Neural cell (in vitro differentiated cells): ENCODE data around the gene PCGF3. TPM values are rescaled to one million over a fixed set of nuclear protein-coding genes. Genes with fewer than 3 reads are reported as not detected.

Source experiments
- H2AFZ ChIP-seq: fragments of 200-600, 300-800 bp; sonication (generic), shearing (Covaris generic); 2 replicates; pipeline ENCODE4 v1.6.0; 2014; ENCODE audit warnings: low read depth, mild to moderate bottlenecking, antibody characterized with exemption, low read length, moderate library complexity
- H3F3A ChIP-seq: fragments of 200-600 bp; shearing (Covaris generic); 2 replicates; pipeline ENCODE4 v1.6.1; 2016; ENCODE audit warnings: mild to moderate bottlenecking, moderate library complexity, mixed read lengths, antibody characterized with exemption, low read length; ENCODE audit not compliant: insufficient read depth, poor library complexity, severe bottlenecking
- H3K27ac ChIP-seq: fragments of 200-600, 300-800 bp; sonication (generic), shearing (Covaris generic); 2 replicates; pipeline ENCODE4 v1.5.1; 2014; ENCODE audit warnings: mild to moderate bottlenecking, low read length, moderate library complexity
- H3K27me3 ChIP-seq: fragments of 300-800, 200-600 bp; sonication (generic), shearing (Covaris generic); 2 replicates; pipeline ENCODE4 v1.6.0; 2014; ENCODE audit warnings: mild to moderate bottlenecking, low read depth, low read length, moderate library complexity; ENCODE audit not compliant: insufficient read depth
- H3K36me3 ChIP-seq: fragments of 300-800, 200-600 bp; sonication (generic), shearing (Covaris generic); 2 replicates; pipeline ENCODE4 v1.5.1; 2014; ENCODE audit warnings: mild to moderate bottlenecking, antibody characterized with exemption, low read length, moderate library complexity; ENCODE audit not compliant: insufficient read depth
- H3K4me2 ChIP-seq: fragments of 300-800, 200-600 bp; sonication (generic), shearing (Covaris generic); 2 replicates; pipeline ENCODE4 v1.6.0; 2014; ENCODE audit warnings: mild to moderate bottlenecking, low read length
- H3K4me3 ChIP-seq: fragments of 300-800, 200-600 bp; sonication (generic), shearing (Covaris generic); 2 replicates; pipeline ENCODE4 v1.5.1; 2014; ENCODE audit warnings: mild to moderate bottlenecking, low read length, moderate library complexity
- H3K79me2 ChIP-seq: fragments of 200-600 bp; shearing (Covaris generic); replicated peaks from 2 replicates; pipeline ENCODE4 v1.6.0; 2014; ENCODE audit warnings: mild to moderate bottlenecking, low read length, moderate library complexity; ENCODE audit not compliant: insufficient read depth
- H3K9ac ChIP-seq: fragments of 300-800, 200-600 bp; sonication (generic), shearing (Covaris generic); 2 replicates; pipeline ENCODE4 v1.6.1; 2016; ENCODE audit warnings: mild to moderate bottlenecking, low read length, mixed read lengths
- H3K9me2 ChIP-seq: fragments of 200-600 bp; shearing (Covaris generic); 2 replicates; pipeline ENCODE4 v1.6.1; 2016; ENCODE audit warnings: mild to moderate bottlenecking, low read length, mixed read lengths; ENCODE audit not compliant: insufficient read depth
- H3K9me3 ChIP-seq: fragments of 200-600, 300-800 bp; sonication (generic), shearing (Covaris generic); 2 replicates; pipeline ENCODE4 v1.6.1; 2016; ENCODE audit warnings: mild to moderate bottlenecking, mixed run types, low read length, moderate library complexity, mixed read lengths
- H4K20me1 ChIP-seq: fragments of 200-600 bp; shearing (Covaris generic); 2 replicates; pipeline ENCODE4 v1.6.1; 2016; ENCODE audit warnings: mild to moderate bottlenecking, mixed run types; ENCODE audit not compliant: insufficient read depth
- CTCF ChIP-seq: fragments of 450-650 bp; IDR thresholded peaks from 2 replicates; pipeline ENCODE4 v1.5.1; 2014; ENCODE audit warnings: antibody characterized with exemption, mild to moderate bottlenecking, moderate library complexity; ENCODE audit not compliant: poor library complexity, severe bottlenecking
- EP300 ChIP-seq: fragments of 450-650 bp; conservative IDR thresholded peaks from 2 replicates; pipeline ENCODE4 v1.6.1; 2014; ENCODE audit warnings: antibody characterized with exemption, mild to moderate bottlenecking, moderate library complexity; ENCODE audit not compliant: poor library complexity, severe bottlenecking
- EZH2 ChIP-seq: fragments of 200-600, 300-800 bp; shearing (Covaris generic), sonication (generic); IDR thresholded peaks from 2 replicates; pipeline ENCODE4 v1.6.1; 2014; ENCODE audit warnings: antibody characterized with exemption, low read length, borderline replicate concordance, mild to moderate bottlenecking; ENCODE audit not compliant: insufficient read depth, poor library complexity, severe bottlenecking
- MXI1 ChIP-seq: fragments of 450-650 bp; conservative IDR thresholded peaks from 2 replicates; pipeline ENCODE4 v1.6.1; 2014; ENCODE audit warnings: antibody characterized with exemption, mild to moderate bottlenecking; ENCODE audit not compliant: poor library complexity, severe bottlenecking
- POLR2AphosphoS5 ChIP-seq: IDR thresholded peaks from 2 replicates; pipeline ENCODE4 v1.6.1; 2012
- RAD21 ChIP-seq: fragments of 450-650 bp; conservative IDR thresholded peaks from 2 replicates; pipeline ENCODE4 v1.6.1; 2014; ENCODE audit warnings: antibody characterized with exemption, mild to moderate bottlenecking, moderate library complexity
- SMC3 ChIP-seq: fragments of 450-650 bp; conservative IDR thresholded peaks from 2 replicates; pipeline ENCODE4 v1.6.1; 2014; ENCODE audit warnings: antibody characterized with exemption, mild to moderate bottlenecking, moderate library complexity; ENCODE audit not compliant: poor library complexity
- TAF1 ChIP-seq: IDR thresholded peaks from 2 replicates; pipeline ENCODE4 v1.6.1; 2012; ENCODE audit warnings: low read depth
- polyA plus RNA-seq: library from polyadenylated mRNA; depleted of rRNA; stranded (reverse); fragments of >200 nt; gene quantifications from 2 replicates; pipeline ENCODE4 v1.2.3, GENCODE V29; 2014
- TF ChIP-seq, protein P1 (sequence below): IDR thresholded peaks from 2 replicates; pipeline ENCODE4 v1.6.1; 2012; ENCODE audit warnings: borderline replicate concordance

PCGF3 gene
- polyA plus RNA-seq, 1 donor from 2014 or later: 117 TPM

- Histone ChIP-seq H3F3A (peaks cover 6% of the 10 kb centered on the region), H3K79me2 (peaks cover 54% of the 10 kb centered on the region), H3K27me3 (no peaks in the 10 kb centered on the region), H3K4me2 (peak overlapping the region; percentile 81), H3K36me3 (no peaks in the 10 kb centered on the region), H3K9ac (peak overlapping the region; percentile 99), H3K9me3 (no peaks in the 10 kb centered on the region), H3K27ac (no peak overlapping the region), H2AFZ (no peak overlapping the region), H4K20me1 (peaks cover 10% of the 10 kb centered on the region), H3K4me3 (peak overlapping the region; percentile 80), H3K9me2 (no peaks in the 10 kb centered on the region)
- TF ChIP-seq POLR2AphosphoS5 (no peak), SMC3 (no peak)
Measured at GRCh38 chr4:706834-707598, 1.4 kb downstream of the PCGF3 start.

DNA sequence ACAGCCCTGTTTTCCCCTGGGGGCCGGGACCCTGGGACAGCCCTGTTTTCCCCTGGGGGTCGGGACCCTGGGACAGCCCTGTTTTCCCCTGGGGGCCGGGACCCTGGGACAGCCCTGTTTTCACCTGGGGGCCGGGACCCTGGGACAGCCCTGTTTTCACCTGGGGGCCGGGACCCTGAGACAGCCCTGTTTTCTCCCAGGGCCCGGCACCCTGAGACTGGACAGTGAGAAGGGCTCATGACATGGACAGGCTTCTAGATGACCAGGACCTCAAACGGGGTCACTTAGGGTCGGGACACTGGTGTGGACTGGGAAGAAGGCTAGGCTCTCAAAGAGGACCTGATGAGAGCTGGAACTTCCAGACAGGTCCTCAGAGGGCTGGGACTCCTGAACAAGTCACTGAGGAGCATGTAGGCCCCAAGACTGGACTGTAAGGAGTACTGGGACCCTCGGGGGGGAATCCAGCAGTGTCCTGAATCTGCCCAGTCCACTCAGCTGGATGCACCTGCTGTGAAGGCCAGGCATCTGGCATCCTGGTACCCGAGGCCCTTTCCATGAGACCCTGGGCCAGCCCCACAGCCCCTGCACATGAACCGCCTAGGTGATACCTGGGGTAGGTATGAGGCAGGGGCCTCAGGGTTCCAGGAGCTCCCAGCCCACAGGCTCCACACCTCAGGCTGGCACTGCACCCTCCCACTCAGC is 2.4 kb downstream of the PCGF3 start:
- Histone ChIP-seq H3K79me2 (peaks cover 63% of the 10 kb centered on the region), H3K9me2 (no peaks in the 10 kb centered on the region), H3K4me2 (peak overlapping the region; percentile 51), H3K9ac (no peak overlapping the region), H3F3A (peaks cover 6% of the 10 kb centered on the region), H2AFZ (no peak overlapping the region), H3K9me3 (no peaks in the 10 kb centered on the region), H4K20me1 (peaks cover 15% of the 10 kb centered on the region), H3K27me3 (no peaks in the 10 kb centered on the region), H3K27ac (no peak overlapping the region), H3K36me3 (no peaks in the 10 kb centered on the region), H3K4me3 (peak overlapping the region; percentile 80)
- TF ChIP-seq, protein P1, sequence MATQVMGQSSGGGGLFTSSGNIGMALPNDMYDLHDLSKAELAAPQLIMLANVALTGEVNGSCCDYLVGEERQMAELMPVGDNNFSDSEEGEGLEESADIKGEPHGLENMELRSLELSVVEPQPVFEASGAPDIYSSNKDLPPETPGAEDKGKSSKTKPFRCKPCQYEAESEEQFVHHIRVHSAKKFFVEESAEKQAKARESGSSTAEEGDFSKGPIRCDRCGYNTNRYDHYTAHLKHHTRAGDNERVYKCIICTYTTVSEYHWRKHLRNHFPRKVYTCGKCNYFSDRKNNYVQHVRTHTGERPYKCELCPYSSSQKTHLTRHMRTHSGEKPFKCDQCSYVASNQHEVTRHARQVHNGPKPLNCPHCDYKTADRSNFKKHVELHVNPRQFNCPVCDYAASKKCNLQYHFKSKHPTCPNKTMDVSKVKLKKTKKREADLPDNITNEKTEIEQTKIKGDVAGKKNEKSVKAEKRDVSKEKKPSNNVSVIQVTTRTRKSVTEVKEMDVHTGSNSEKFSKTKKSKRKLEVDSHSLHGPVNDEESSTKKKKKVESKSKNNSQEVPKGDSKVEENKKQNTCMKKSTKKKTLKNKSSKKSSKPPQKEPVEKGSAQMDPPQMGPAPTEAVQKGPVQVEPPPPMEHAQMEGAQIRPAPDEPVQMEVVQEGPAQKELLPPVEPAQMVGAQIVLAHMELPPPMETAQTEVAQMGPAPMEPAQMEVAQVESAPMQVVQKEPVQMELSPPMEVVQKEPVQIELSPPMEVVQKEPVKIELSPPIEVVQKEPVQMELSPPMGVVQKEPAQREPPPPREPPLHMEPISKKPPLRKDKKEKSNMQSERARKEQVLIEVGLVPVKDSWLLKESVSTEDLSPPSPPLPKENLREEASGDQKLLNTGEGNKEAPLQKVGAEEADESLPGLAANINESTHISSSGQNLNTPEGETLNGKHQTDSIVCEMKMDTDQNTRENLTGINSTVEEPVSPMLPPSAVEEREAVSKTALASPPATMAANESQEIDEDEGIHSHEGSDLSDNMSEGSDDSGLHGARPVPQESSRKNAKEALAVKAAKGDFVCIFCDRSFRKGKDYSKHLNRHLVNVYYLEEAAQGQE: no peak
- TF ChIP-seq SMC3 (no peak), POLR2AphosphoS5 (no peak), MXI1 (no peak), RAD21 (no peak), CTCF (no peak), EP300 (no peak), EZH2 (no peak), TAF1 (no peak)
